GM21619 (cell line): Measurements from ENCODE around the gene TUNAR.

ENCODE experiments used
- ATAC-seq: cut with Tn5 transposase; IDR thresholded peaks from one replicate; pipeline ENCODE4 v1.9.1; 2021; ENCODE audit not compliant: unreplicated experiment

TUNAR gene

DNA sequence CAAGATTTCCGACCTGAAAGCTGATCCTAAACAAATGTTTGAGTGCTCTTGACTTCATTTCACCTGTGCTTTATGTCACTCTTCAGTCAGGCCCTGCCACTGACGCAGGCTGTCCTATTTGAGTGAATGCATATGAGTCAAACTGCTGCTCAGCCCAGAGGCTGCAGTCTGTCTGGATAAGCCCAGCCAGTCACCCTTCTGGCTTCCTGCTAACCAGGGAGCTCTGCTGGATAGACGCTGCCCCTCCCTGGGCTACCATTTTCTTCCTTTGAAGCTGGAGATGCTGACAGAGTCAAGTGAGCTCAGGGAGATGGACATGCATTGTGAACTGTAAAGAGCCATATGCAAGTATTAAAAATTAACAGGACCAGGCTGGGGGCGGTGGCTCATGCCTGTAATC is 5.1 kb upstream of the TUNAR start:
- ATAC-seq: no peak

DNA sequence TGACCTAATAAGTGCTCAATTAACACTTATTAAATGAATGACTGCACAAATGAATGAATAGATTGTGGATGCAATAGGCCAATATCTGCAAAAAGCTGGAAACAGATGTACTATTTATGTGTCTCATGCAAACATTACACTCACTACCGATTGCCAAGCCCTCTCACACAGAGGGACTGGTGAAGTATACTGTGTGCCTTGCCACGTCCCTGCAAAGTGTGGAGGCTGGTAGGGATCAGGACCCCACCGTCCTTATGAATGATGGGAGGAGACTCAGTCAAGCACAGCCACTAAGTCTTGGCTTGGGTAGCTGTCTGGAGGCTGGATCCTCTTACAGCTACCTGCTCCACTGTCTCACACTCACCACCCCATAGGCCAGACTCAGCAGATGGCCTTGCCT is 3.9 kb upstream of the TUNAR start:
- ATAC-seq: no peak

DNA sequence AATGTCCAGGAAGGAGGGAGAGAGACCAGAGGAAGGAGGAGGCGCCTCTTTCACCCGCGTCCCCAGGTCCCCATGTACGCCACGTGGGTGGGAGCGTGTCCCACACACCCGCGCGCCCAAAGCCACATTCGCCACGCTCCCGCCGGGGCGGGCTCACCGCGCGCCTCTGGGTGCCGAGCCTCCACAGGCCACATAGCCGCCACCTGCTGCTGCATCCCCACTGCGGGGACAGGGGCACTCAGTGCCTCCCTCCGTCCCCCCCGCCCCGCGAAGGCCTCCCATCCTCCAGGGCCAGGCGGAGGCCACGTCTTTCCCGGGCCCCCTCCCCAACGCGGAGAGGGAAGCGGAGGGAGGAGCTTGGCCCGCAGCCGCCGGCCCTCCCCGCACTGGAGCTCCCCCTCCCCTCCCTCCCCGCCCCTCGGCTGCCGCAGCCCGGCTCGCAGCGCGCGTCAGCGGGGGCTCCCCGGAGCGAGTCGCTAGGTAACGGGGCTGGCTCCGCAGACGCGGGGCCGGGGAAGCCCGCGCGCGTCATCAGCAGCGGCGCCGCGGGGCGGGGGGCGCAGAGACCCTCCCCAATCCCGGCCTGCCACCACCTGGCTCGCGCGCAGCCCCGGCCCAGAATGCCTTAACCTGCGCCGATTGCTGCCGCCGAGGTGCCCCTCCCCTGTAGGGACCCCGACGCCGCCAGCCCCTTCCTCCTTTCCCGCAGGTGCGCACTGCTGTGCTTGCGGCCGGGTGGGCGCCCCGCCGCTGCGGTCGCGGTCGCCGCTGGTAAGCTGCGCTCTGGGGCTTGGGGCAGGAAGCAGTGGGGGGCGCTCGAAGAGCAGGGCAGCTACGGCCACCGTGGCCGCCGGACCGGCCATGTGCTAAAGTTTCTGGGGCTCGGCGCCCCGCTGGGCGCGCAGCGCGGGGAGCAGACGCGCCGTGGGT is 536 bp upstream of the TUNAR start:
- ATAC-seq: no peak

DNA sequence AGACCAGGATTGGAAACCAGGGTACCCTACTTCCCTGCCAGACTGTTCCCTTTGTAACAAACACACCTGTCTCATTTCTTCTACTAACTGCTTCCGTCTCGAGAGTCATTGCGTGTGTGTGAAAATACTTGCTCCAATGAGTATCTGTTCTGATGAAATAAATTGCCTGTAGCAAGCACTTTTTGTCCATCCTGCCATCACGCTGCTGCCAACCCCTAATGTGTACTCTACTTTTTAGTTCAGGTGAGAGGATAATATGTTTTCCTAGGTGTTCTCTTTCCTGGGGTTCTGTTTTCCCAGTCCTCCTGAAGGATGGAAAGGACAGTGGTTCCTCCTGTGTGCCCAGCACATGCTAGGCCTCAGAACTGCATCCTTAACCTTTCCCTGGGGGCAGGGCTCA is 1.0 kb downstream of the TUNAR start:
- no peak for ATAC-seq

- ATAC-seq: no peak
Observed at GRCh38 chr14:95884377-95884776, 7.7 kb downstream of the TUNAR start.

DNA sequence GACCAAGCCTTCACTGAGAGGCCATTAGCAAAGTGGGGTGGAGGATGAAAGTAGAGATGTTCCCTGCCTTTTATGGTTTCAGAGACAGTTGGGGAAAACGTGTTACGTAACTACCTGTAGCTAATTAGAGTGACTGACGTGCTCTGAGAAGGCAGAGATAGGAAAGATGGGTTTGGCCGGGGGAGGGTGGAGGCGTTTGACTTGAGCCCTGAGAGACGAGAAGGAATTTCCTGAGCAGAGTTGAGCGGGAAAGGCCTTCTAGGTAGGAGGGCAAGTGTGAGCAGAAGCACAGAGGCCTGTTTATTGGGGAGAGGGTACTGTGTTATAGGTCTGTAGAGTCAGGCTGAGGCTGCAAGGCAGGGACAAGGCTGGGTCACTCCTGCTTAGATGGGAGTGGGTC is 8.6 kb downstream of the TUNAR start:
- no peak for ATAC-seq

GRCh38 chr14:95885866-95886265 is 9.2 kb downstream of the TUNAR start:
- ATAC-seq: no peak

GRCh38 chr14:95886366-95887056 is 9.9 kb downstream of the TUNAR start:
- no peak for ATAC-seq

GRCh38 chr14:95887351-95887750 is 10.7 kb downstream of the TUNAR start:
- no peak for ATAC-seq

DNA sequence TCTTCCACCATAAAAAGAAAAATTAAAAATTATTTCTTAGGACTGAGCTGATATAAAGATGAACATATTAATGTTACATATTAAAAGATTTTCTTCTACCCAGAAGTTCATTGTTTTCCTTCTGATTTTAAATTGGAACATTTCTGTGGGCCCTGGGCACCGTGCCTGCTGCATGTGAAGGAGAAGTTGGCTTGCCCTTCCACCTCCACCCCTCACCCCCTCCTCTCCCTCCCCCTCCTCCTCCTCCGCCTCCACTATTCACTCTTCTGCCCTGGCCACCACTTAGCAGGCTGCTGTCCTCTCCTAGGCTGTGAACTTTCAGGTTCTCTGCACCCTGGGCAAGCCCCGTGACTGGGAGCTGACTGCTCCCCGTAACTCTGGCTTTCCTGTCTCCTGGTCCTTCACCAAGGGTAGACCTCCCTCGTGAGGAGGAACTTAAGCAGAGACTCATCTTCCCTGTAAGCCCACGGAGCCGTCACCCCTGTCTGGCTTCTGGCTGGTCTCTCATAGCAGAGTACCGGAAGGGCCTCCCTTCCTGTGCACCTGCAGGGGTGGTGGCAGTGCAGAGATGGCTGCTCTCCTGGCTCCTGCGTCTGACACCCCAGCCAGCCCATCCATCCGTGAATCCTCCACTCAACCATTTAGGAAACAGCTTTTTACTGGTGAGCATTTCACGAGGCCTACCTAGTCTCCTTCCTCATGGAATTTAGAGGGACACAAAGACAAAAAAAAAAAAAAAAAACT is 12.8 kb downstream of the TUNAR start:
- no peak for ATAC-seq

- ATAC-seq: no peak
Observed at GRCh38 chr14:95891742-95892141, 15.1 kb downstream of the TUNAR start.

DNA sequence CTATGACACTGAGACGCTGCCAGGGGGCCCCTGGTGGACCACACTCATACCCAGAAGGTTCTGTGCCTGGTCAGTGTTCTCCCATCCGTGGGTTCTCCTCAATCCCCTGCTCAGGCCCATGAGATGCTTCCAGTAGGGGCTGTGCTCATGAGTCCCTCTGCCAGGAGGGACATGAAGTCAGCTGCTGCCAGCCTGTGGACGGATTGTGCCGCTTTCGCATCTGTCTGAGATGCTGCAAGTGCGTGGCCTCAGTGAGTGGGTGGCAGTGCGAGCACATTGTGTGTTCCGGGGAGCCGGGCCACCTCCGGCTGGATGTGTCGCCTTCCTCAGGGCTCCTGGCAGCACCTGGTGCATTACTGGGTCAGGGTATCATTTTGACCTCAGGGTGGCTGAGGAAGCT is 15.5 kb downstream of the TUNAR start:
- ATAC-seq: no peak

DNA sequence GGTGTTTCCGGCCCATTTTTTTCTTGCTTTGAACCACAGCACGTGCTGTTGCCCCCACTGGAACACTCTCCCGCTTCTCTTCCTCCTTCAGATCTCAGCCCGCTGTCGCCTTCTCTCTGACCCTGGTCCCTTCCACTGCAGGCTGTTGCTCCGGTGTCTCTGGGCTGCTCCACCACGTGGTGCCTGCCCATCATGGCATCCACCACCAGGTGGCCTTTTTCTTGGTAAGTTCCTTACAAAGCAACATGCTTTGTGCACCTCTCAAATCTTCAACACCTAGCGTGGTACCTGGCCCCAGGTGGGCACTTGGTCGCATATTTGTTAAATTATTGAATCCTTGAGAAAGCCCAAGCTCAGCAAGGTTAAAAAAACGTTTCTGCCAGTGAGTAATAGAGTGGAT is 19.1 kb downstream of the TUNAR start:
- no peak for ATAC-seq

DNA sequence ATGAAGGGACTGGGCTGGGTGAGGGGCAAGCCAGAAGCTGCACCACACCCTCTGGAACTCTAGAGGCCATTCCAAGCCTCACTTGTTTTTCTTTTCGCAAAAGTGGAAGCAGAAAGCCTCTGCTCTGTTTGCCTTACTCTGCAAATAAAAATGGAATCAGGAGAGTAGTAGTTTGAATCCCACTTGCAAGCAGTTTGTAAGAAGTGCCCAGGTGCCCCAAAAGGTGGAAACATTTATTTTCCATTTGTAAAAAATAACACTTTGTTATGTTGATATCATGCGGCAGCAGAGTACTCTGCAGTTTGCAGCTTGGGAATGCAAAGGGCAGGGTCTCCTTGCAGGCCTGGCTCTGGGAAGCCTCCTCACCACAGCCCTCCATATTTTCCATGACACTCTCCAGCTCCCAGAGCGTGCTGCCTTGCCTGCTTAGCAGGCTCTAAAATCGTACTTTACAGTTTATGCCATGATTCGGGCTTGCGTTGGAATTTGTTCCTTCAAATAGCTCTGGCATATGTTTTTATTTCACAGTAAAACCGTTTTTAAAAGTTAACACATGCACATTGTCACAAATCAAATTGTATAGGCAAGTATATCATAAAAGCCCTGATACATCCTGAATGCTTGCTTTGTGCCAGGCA is 20.0 kb downstream of the TUNAR start:
- ATAC-seq: no peak

DNA sequence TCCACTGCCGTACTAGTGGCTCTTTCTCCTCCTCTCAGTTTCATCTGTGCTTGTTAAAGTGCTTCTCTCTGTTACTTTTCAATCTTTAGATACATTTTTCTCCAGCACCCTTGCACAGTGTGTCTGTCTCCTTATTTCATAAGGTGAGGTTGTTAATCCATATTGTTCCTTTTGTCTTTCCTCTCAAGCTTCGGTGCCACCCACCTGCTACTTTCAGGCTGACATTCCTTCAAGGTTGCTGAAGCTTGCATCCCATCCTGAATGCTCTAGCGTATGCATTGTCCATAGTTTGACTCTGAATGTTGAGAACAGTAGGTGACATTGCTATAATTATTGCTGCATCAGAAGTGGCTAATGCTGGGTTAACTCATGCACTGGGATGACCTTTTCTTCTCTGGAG is 20.6 kb downstream of the TUNAR start:
- no peak for ATAC-seq

DNA sequence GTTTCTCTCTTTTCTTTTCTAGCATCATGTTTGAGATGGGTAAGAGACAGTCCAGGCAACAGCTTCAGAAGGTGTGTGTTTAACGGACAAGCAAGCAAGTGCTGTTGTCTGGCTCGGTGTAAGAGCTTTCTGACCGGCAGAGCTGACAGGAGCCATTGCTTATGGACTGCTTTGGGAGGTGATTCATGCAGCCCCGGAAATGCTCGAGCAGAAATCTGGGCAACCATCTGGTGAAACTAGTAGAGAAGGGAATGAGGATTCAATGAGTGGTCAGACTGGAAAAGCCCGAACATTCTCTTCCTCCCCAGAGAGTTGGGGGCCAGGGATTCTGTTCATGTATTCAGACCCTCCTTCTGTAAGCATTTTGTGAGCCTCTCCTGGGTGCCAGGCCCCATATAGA is 24.4 kb downstream of the TUNAR start:
- ATAC-seq: no peak

- ATAC-seq: no peak
Observed at GRCh38 chr14:95902273-95902826, 25.7 kb downstream of the TUNAR start.

- no peak for ATAC-seq
Observed at GRCh38 chr14:95903165-95903564, 26.5 kb downstream of the TUNAR start.

DNA sequence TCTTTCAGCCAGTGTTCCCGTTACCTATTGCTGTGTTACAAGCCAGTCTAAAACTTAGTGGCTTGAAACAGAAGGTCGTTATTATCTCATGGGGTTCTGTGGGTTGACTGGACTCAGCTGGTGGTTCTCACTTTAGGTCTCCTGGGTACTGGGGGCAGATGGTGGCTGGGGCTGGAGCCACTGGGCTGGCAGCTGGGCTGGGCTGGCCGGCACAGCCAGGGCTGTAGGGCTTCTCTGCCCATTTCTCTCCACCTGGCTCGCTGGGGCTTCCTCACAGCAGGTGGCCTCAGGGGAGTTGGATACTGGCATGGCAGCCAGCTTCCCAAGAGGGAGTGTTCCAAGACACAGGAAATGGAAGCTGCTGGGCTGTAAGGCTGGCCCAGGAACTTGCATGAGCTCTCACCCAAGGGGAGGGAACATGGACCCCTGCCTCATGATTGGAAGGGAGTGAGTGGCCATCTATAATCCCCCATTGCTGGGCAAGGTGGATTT is 27.0 kb downstream of the TUNAR start:
- ATAC-seq: no peak

DNA sequence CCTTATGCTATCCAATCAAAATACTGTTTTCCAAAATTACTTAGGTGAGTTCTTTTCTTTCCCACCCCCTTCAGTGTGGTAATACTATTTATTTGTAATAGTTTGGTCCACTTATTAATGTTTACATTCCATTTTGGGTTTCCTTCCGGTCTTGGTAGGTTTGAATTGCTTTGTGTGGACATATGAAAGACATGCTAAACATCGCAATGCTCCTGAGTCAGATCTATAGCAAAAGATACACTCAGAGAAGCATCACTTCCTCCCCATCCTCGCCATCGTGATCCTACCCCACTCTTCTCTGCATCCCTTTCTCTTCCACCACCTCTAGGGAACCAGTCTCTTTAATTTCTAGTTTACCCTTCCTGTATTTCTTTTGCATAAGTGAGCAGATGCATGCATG is 30.0 kb downstream of the TUNAR start:
- ATAC-seq: no peak

GRCh38 chr14:95910628-95911027 is 34.0 kb downstream of the TUNAR start:
- ATAC-seq: no peak
